Esophagus squamous epithelium (tissue), 5 donors: ENCODE measurements around the gene KCNMA1. TPM values are rescaled to one million over a fixed set of nuclear protein-coding genes. Genes with fewer than 3 reads are reported as not detected.
A peak's percentile ranks its signal among the peaks of the same experiment; 100 is the strongest.

Experiments
- DNase-seq: peaks from one replicate; lab custom pipeline; 2025; lab: John Stamatoyannopoulos, UW
- H3K27ac ChIP-seq, 4 donors: fragments of 200-600 bp; sonication (generic); one replicate each; pipeline ENCODE4 v1.5.1; 2016 to 2019; ENCODE audit warnings: mild to moderate bottlenecking in 1 of 4
- H3K27me3 ChIP-seq, 4 donors: fragments of 200-600 bp; sonication (generic); 1 replicate in 3 of 4; 2 replicates in 1 of 4; pipeline versions ENCODE4 v1.5.1 to v1.6.0; 2017 to 2021; ENCODE audit warnings: antibody characterized with exemption in 1 of 4
- H3K36me3 ChIP-seq, 3 donors: fragments of 200-600 bp; sonication (generic); one replicate each; pipeline ENCODE4 v1.5.1; 2016 to 2019
- H3K4me1 ChIP-seq, 3 donors: fragments of 200-600 bp; sonication (generic); one replicate each; pipeline ENCODE4 v1.5.1; 2017 to 2019
- H3K4me3 ChIP-seq, 4 donors: fragments of 200-600 bp; sonication (generic); 1 replicate in 3 of 4; 2 replicates in 1 of 4; pipeline ENCODE4 v1.5.1; 2016 to 2019; ENCODE audit warnings: mild to moderate bottlenecking in 2 of 4, moderate library complexity in 1 of 4
- H3K9me3 ChIP-seq, 3 donors: fragments of 200-600 bp; sonication (generic); one replicate each; pipeline ENCODE4 v1.5.1; 2016 to 2019
- POLR2A ChIP-seq, 4 donors: fragments of 450-650 bp; IDR thresholded peaks; one replicate each; pipeline ENCODE4 v1.6.1; 2017; ENCODE audit warnings: antibody characterized with exemption in 4 of 4, mild to moderate bottlenecking in 4 of 4, moderate library complexity in 3 of 4
- WGBS, 2 donors: methylation state at CpG; one replicate each; pipeline ENCODE4 v1.1.5; 2018; 5-methylcytosine and 5-hydroxymethylcytosine counted together
- intact Hi-C: fragments of 100-400 bp; cut with DNase I; formaldehyde crosslinking; loops from one replicate; pipeline ENCODE4 v1.15.0; 2022
- total RNA-seq, 4 donors: library from RNA; depleted of rRNA; stranded (reverse); fragments of >200 nt; gene quantifications; one replicate each; pipeline ENCODE4 v1.1.0, GENCODE V29; 2016
- TF ChIP-seq, protein P1 (sequence below), 6 experiments: fragments of 450-650 bp in 4 of 6; fragments of 200-600 bp in 2 of 6; sonication (generic) in 2 of 6; IDR thresholded peaks; one replicate each; pipeline ENCODE4 v1.5.1; 2016 to 2019; ENCODE audit warnings: antibody characterized with exemption in 6 of 6, mild to moderate bottlenecking in 4 of 6, moderate library complexity in 4 of 6
- donor health status: DM: yes; HTN: yes; CAD: no.

Gene KCNMA1
- total RNA-seq, 4 donors from 2014 or later: 7.5 to 74.2 (median 18.0) TPM

DNA sequence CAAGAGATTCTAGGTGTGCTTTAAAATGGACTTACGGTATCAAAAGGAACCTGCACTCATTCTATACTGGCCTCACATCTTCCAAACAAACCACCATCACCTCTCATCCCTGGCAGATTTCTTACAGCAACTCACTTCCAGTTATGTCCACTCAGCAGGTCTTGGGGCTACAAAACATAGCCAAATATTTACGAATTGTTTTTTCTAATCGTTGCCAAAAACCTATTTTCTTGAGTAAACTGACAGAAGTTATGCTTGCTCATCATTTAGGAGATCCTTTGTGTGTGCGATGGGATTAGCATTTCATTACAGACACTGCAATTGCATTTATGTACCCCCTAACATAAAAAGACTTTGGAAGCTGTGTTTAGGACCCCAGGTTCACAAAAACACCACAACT is 2.7 kb downstream of the KCNMA1 start:
- peaks cover 6 to 75% (median 15%) of the 10 kb centered on the region in 3 donors for H3K4me1 ChIP-seq
- H3K4me3 ChIP-seq: peak overlapping the region in 2 of 4 donors; percentile 67 to 71
- H3K36me3 ChIP-seq: no peaks in the 10 kb centered on the region
- WGBS, 2 donors: 53 to 64% methylated on average over 4 of the region's 4 CpGs
- H3K27me3 ChIP-seq: peaks cover 0 to 74% (median 2%) of the 10 kb centered on the region in 4 donors
- DNase-seq: no peak
- intact Hi-C loops: loop anchor here (5.0 to 10.0 kb wide), 2 partner anchors 140 to 248 kb away; no protein-coding TSS in a partner anchor
- H3K9me3 ChIP-seq: no peaks in the 10 kb centered on the region
- TF ChIP-seq, protein P1, sequence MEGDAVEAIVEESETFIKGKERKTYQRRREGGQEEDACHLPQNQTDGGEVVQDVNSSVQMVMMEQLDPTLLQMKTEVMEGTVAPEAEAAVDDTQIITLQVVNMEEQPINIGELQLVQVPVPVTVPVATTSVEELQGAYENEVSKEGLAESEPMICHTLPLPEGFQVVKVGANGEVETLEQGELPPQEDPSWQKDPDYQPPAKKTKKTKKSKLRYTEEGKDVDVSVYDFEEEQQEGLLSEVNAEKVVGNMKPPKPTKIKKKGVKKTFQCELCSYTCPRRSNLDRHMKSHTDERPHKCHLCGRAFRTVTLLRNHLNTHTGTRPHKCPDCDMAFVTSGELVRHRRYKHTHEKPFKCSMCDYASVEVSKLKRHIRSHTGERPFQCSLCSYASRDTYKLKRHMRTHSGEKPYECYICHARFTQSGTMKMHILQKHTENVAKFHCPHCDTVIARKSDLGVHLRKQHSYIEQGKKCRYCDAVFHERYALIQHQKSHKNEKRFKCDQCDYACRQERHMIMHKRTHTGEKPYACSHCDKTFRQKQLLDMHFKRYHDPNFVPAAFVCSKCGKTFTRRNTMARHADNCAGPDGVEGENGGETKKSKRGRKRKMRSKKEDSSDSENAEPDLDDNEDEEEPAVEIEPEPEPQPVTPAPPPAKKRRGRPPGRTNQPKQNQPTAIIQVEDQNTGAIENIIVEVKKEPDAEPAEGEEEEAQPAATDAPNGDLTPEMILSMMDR (IDR thresholded peaks at IDR 0.05): no peak
- no peak for TF ChIP-seq POLR2A (IDR thresholded peaks at IDR 0.05)
- peak overlapping the region in 3 of 4 donors; percentile 79 to 86 (median 84) for H3K27ac ChIP-seq

DNA sequence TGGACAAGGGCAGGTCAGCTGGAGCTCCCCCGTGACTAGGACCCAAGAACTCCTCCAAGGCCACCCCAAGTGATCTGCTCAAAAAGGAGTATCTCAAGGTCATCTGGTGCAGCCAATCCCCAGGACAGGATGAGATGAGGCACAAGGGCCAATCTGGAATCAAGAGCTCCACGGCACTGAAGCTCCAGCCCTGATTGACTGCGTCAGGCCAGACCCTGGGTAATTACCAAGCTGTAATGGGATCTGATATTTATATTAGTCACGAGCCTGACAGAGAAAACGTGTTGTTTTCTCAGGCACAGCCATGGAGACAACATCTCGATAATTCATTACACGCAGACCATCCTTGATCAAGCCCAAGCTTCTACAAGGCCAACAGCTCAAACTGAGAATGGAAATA is 4.2 kb downstream of the KCNMA1 start:
- intact Hi-C loops: loop anchor here (10.0 kb wide), 1 partner anchor 139 kb away; no protein-coding TSS in a partner anchor
- no peak overlapping the region for H3K4me3 ChIP-seq

DNA sequence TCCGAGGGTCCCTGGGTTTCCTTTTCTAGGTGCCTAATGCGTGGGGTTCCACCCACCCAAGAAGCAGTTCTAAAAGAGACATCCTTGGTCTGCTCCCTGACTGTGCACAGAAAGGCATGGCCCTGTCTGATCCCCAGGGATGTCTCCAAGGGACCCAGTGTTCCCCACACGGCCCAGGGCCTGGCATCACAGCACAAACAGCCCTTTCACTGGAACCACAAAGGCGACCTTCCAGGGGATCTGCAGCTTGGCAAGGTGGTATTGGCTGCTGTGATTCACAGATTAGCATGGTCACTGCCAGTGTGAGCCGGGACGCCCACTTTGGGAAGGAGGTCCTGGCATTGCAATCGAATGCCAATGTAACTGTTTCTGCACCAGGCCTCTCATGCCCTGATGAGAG is 6.4 kb downstream of the KCNMA1 start:
- intact Hi-C loops: loop anchor here (10.0 kb wide), 1 partner anchor 136 kb away; no protein-coding TSS in a partner anchor
- Histone ChIP-seq H3K4me3 (no peak overlapping the region), H3K4me1 (peaks cover 0 to 74% (median 21%) of the 10 kb centered on the region in 3 donors), H3K27ac (peak overlapping the region in 1 of 4 donors; percentile 3), H3K36me3 (no peaks in the 10 kb centered on the region), H3K9me3 (no peaks in the 10 kb centered on the region), H3K27me3 (peaks cover 0 to 38% (median 1%) of the 10 kb centered on the region in 4 donors)
- 78 to 90% methylated on average over 2 to 3 of the region's 7 CpGs for WGBS, 2 donors
- DNase-seq: no peak
- TF ChIP-seq, protein P1 (IDR thresholded peaks at IDR 0.05): no peak
- TF ChIP-seq POLR2A (IDR thresholded peaks at IDR 0.05): no peak

More for the DNA sequence above, 4.2 kb downstream of the KCNMA1 start:
- no peak for DNase-seq
- 89 to 91% methylated on average over 5 to 7 of the region's 7 CpGs for WGBS, 2 donors
- H3K36me3 ChIP-seq: no peaks in the 10 kb centered on the region
- TF ChIP-seq, protein P1 (IDR thresholded peaks at IDR 0.05): no peak
- TF ChIP-seq POLR2A (IDR thresholded peaks at IDR 0.05): no peak
- peaks cover 5 to 83% (median 21%) of the 10 kb centered on the region in 3 donors for H3K4me1 ChIP-seq
- peaks cover 0 to 59% (median 2%) of the 10 kb centered on the region in 4 donors for H3K27me3 ChIP-seq
- H3K9me3 ChIP-seq: no peaks in the 10 kb centered on the region
- H3K27ac ChIP-seq: peak overlapping the region in 3 of 4 donors; percentile 18 to 86 (median 52)

DNA sequence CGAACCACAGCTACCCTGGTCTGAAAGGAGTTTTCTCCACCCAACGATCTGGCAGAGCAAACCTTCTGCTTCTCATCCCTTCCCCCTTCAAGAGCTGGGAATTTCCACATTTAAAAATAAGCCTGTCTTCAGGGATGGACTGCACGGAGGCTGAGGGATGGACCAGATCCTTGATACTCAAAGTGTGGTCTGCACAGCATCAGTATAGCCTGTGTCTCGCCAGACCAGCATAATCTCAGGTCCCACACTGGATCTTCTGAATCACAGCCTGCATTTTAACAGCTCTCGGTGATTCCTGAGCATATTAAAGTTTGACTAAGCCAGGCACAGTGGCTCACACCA is 7.1 kb downstream of the KCNMA1 start:
- WGBS, 2 donors: 64 to 74% methylated on average over 4 to 5 of the region's 5 CpGs
- H3K27me3 ChIP-seq: peaks cover 0 to 31% (median 0%) of the 10 kb centered on the region in 4 donors
- peak overlapping the region in 2 of 4 donors; percentile 36 to 64 for H3K27ac ChIP-seq
- no peaks in the 10 kb centered on the region for H3K36me3 ChIP-seq
- H3K4me3 ChIP-seq: no peak overlapping the region
- H3K9me3 ChIP-seq: no peaks in the 10 kb centered on the region
- no peak for DNase-seq
- TF ChIP-seq, protein P1 (IDR thresholded peaks at IDR 0.05): no peak
- TF ChIP-seq POLR2A (IDR thresholded peaks at IDR 0.05): no peak
- intact Hi-C loops: loop anchor here (10.0 kb wide), 1 partner anchor 136 kb away; no protein-coding TSS in a partner anchor
- H3K4me1 ChIP-seq: peaks cover 0 to 70% (median 21%) of the 10 kb centered on the region in 3 donors

DNA sequence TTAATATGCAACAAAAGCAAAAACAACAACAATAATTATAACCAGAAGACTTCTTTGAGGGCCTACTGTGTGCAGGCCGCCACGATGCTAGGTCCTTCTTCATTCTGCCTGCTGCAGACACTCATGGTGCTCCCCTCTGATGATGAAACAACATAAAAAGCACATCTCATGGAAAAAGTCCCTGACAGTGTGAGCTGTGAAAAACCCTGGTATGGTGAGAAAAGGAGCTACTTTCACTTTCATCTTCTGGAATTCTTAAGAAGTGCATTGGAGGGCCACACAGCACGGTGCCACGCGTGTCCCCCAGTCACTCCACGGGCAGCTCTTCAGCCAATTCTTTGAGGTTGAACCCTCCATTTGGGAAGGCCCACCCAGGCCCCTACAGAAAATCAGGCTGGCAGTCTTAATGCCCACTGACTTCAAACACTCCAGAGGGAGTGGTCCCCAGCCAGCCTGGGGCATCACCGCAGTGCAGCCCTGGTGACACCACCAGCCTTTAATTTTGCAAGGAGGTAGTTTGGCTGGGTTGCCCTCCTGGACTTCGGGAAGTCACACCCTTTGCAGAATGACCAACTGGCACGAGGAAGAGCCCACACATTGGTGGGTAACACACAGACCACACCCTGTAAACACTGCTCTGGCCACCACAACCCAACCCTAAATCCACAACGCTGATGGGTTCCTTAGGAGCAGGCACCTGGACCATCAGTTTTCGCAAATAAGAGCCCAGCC is 7.7 kb downstream of the KCNMA1 start:
- Histone ChIP-seq H3K9me3 (no peaks in the 10 kb centered on the region), H3K4me1 (peaks cover 0 to 67% (median 21%) of the 10 kb centered on the region in 3 donors), H3K27me3 (peaks cover 0 to 25% (median 0%) of the 10 kb centered on the region in 4 donors), H3K36me3 (no peaks in the 10 kb centered on the region), H3K4me3 (no peak overlapping the region), H3K27ac (peak overlapping the region in 3 of 4 donors; percentile 36 to 64 (median 50))
- DNase-seq: no peak
- WGBS, 2 donors: 56 to 57% methylated on average over 3 to 11 of the region's 11 CpGs
- TF ChIP-seq POLR2A (IDR thresholded peaks at IDR 0.05): no peak
- TF ChIP-seq, protein P1 (IDR thresholded peaks at IDR 0.05): no peak
- intact Hi-C loops: loop anchor here (10.0 kb wide), 1 partner anchor 135 kb away; no protein-coding TSS in a partner anchor
